K562 (cell line): Measurements from ENCODE around the gene GPR78. TPM values are rescaled to one million over a fixed set of nuclear protein-coding genes. Genes with fewer than 3 reads are reported as not detected.

Experiments used
- ATAC-seq: fragments of 200-7000 bp; cut with Tn5 transposase; 3 replicates; pipeline ENCODE4 v1.9.1; 2020; ENCODE audit warnings: moderate library complexity
- BruUV-seq: library from RNA; stranded (reverse); fragments of 400-500 nt; replicated peaks from 2 replicates; lab custom pipeline; 2021; lab: Mats Ljungman, UMichigan
- CTCF ChIA-PET: fragments of 300-600 bp; formaldehyde crosslinking; extraction: SDS; loops from one replicate; lab custom pipeline; 2021; ENCODE audit warnings: low intra/inter-chr PET ratio; lab: Yijun Ruan, JAX
- POLR2A ChIA-PET: fragments of 300-600, 350-650 bp; sonication (Branson Sonifier 250); formaldehyde crosslinking; extraction: SDS; loops from one replicate; lab custom pipeline; 2021; ENCODE audit warnings: antibody characterized with exemption, inconsistent platforms; lab: Yijun Ruan, JAX
- DNase-seq, 4 experiments: peaks; one replicate each; pipeline versions ENCODE4 v3.0.0 to v3.0.0-alpha.2; 2011 to 2018; ENCODE audit warnings: low spot score in 3 of 4, mixed read lengths in 3 of 4; ENCODE audit errors: extremely low read depth in 1 of 4
- FAIRE-seq: peaks from 2 replicates; lab custom pipeline; 2011; peaks lifted over from hg19 to GRCh38; lab: Jason Lieb, UNC
- H2AFZ ChIP-seq: 2 replicates; pipeline ENCODE4 v1.6.0; 2011; ENCODE audit warnings: low read depth, low read length, control low read depth, inconsistent platforms
- H3K27ac ChIP-seq: fragments of 200-600 bp; 3 replicates; pipeline ENCODE4 v1.8.0; 2011; ENCODE audit warnings: low read depth, mild to moderate bottlenecking, control low read depth, inconsistent platforms, low read length, moderate library complexity, mixed read lengths; ENCODE audit errors: extremely low read depth
- H3K27me3 ChIP-seq, 2 experiments: fragments of 300-600 bp in 1 of 2; 2 replicates in 1 of 2; 3 replicates in 1 of 2; pipeline versions ENCODE4 v1.6.0 to v1.8.0; 2011; ENCODE audit warnings: inconsistent platforms in 2 of 2, low read length in 2 of 2, mild to moderate bottlenecking in 1 of 2, mixed read lengths in 1 of 2, moderate library complexity in 1 of 2; ENCODE audit not compliant: control insufficient read depth in 2 of 2, insufficient read depth in 2 of 2
- H3K36me3 ChIP-seq: fragments of 300-600 bp; 3 replicates; pipeline ENCODE4 v1.8.0; 2011; ENCODE audit warnings: mild to moderate bottlenecking, low read length, inconsistent platforms; ENCODE audit not compliant: control insufficient read depth, insufficient read depth
- H3K4me1 ChIP-seq, 2 experiments: fragments of 200-600 bp in 1 of 2; replicated peaks in 1 of 2; 2 replicates in 1 of 2; 3 replicates in 1 of 2; pipeline versions ENCODE4 v1.5.1 to v1.8.0; 2011; ENCODE audit warnings: inconsistent platforms in 2 of 2, low read length in 2 of 2, mild to moderate bottlenecking in 1 of 2, mixed read lengths in 1 of 2, moderate library complexity in 1 of 2; ENCODE audit not compliant: control insufficient read depth in 2 of 2, insufficient read depth in 2 of 2
- H3K4me2 ChIP-seq: 2 replicates; pipeline ENCODE4 v1.6.1; 2011; ENCODE audit warnings: low read length, control low read depth, inconsistent platforms, mixed read lengths; ENCODE audit not compliant: insufficient read depth
- H3K4me3 ChIP-seq: fragments of 200-600 bp; sonication (generic), shearing (Covaris generic); 2 replicates; pipeline ENCODE4 v1.5.1; 2016; ENCODE audit warnings: control low read depth, inconsistent platforms
- H3K79me2 ChIP-seq: fragments of 200-600 bp; 3 replicates; pipeline ENCODE4 v1.8.0; 2011; ENCODE audit warnings: low read length, inconsistent platforms; ENCODE audit not compliant: control insufficient read depth, insufficient read depth
- H3K9ac ChIP-seq, 2 experiments: 2 replicates each; pipeline versions ENCODE4 v1.6.0 to v1.6.1; 2011; ENCODE audit warnings: low read depth in 2 of 2, low read length in 2 of 2, control low read depth in 1 of 2, inconsistent platforms in 1 of 2, mild to moderate bottlenecking in 1 of 2, mixed read lengths in 1 of 2; ENCODE audit not compliant: insufficient read depth in 1 of 2
- H3K9me1 ChIP-seq: one replicate; pipeline ENCODE4 v1.6.0; 2011; ENCODE audit warnings: inconsistent platforms, mild to moderate bottlenecking, low read length, moderate library complexity; ENCODE audit not compliant: control insufficient read depth, insufficient read depth
- H3K9me3 ChIP-seq: replicated peaks from 2 replicates; pipeline ENCODE4 v1.5.1; 2011; ENCODE audit warnings: low read depth, low read length, inconsistent platforms; ENCODE audit not compliant: control insufficient read depth, insufficient read depth
- H4K20me1 ChIP-seq: replicated peaks from 2 replicates; pipeline ENCODE4 v1.6.1; 2011; ENCODE audit warnings: low read length, inconsistent platforms, mixed read lengths; ENCODE audit not compliant: control insufficient read depth, insufficient read depth
- EHMT2 ChIP-seq: fragments of 450-650 bp; IDR thresholded peaks from 2 replicates; pipeline ENCODE4 v1.6.1; 2018; ENCODE audit warnings: antibody characterized with exemption
- ESRRB ChIP-seq: fragments of 250-450 bp; sonication (Bioruptor Pico); IDR thresholded peaks from 2 replicates; pipeline ENCODE4 v1.5.0; 2020; ENCODE audit warnings: mild to moderate bottlenecking, moderate library complexity, borderline replicate concordance
- HDAC6 ChIP-seq: IDR thresholded peaks from 2 replicates; pipeline ENCODE4 v1.6.1; 2012; ENCODE audit warnings: low read depth, mild to moderate bottlenecking, control low read depth, inconsistent platforms, low read length, moderate library complexity
- LARP7 ChIP-seq: fragments of 450-650 bp; IDR thresholded peaks from 2 replicates; pipeline ENCODE4 v1.6.1; 2016
- MEF2D ChIP-seq: conservative IDR thresholded peaks from 2 replicates; pipeline ENCODE4 v1.6.1; 2016; ENCODE audit warnings: low read depth, missing genetic modification characterization, missing compliant biosample characterization
- SMAD2 ChIP-seq: fragments of 150-350 bp; IDR thresholded peaks from 2 replicates; pipeline ENCODE4 v1.6.1; 2014; ENCODE audit warnings: low read depth, mild to moderate bottlenecking, low read length
- ZNF174 ChIP-seq: fragments of 250-450 bp; sonication (Bioruptor Pico); IDR thresholded peaks from 2 replicates; pipeline ENCODE4 v1.4.0; 2020; ENCODE audit warnings: mild to moderate bottlenecking
- WGBS: fragments of 100-300 bp; shearing (Covaris generic); methylation state at CpG from one replicate; pipeline ENCODE4 v1.1.6; 2016; ENCODE audit warnings: low coverage, mixed read lengths; ENCODE audit not compliant: insufficient coverage; ENCODE audit errors: missing lambda C conversion rate; 5-methylcytosine and 5-hydroxymethylcytosine counted together
- in situ Hi-C: fragments of 300-500 bp; cut with MboI; formaldehyde crosslinking; loops from 4 replicates; pipeline ENCODE4 v1.15.0; 2018; ENCODE audit warnings: inconsistent platforms, mixed read lengths
- intact Hi-C: fragments of 100-400 bp; cut with micrococcal nuclease; formaldehyde crosslinking; loops from 2 replicates; pipeline ENCODE4 v1.14.2; 2022
- polyA plus RNA-seq, 8 experiments: library from polyadenylated mRNA; depleted of rRNA in 4 of 8; stranded (reverse) in 5 of 8; unstranded in 3 of 8; fragments of >200 nt; fragmentation: Nextera tagmentation in 2 of 8; fragmentation: Illumina TruSeq in 1 of 8; extraction: Ambion mirVana in 2 of 8; extraction: Trizol in 1 of 8; gene quantifications; 2 replicates each; pipeline versions ENCODE4 v1.2.1 to v1.2.3, GENCODE V29; 2011 to 2014; ENCODE audit warnings: inconsistent platforms in 1 of 8, missing spikeins in 1 of 8
- total RNA-seq, 7 experiments: library from RNA; depleted of rRNA in 6 of 7; stranded (reverse); fragments of >200 nt in 6 of 7; fragmentation: Illumina TruSeq in 2 of 7; extraction: Trizol in 2 of 7; gene quantifications; 2 replicates each; pipeline versions ENCODE4 v1.2.1 to v1.2.3, GENCODE V29; 2011 to 2021; ENCODE audit warnings: low replicate concordance in 1 of 7
- TF ChIP-seq, protein P1 (sequence below): sonication (generic); formaldehyde crosslinking; IDR thresholded peaks from 2 replicates; pipeline ENCODE4 v1.8.0; 2022; ENCODE audit warnings: mild to moderate bottlenecking, missing genetic modification reagents
- TF ChIP-seq, protein P2 (sequence below), 2 experiments: fragments of 450-650 bp; IDR thresholded peaks; 2 replicates each; pipeline ENCODE4 v1.6.1; 2016; ENCODE audit warnings: mild to moderate bottlenecking in 2 of 2, borderline replicate concordance in 1 of 2, low read depth in 1 of 2, moderate library complexity in 1 of 2

The GPR78 gene
- total and polyA plus RNA-seq, 9 of the 15 experiments (the other 6 are each of a cell fraction or from before 2014, with no cell fraction given) = 0.04 to 0.13 (median 0.07) TPM; not detected in 4

- Histone ChIP-seq H3K79me2 (no peaks in the 10 kb centered on the region), H3K4me1 (peaks cover 2 to 31% of the 10 kb centered on the region in 2 experiments; a peak in 2 of 5 replicates), H3K9me3 (no peaks in the 10 kb centered on the region), H3K4me2 (no peak overlapping the region), H3K9ac (peak overlapping the region in 1 of 2 experiments; percentile 74; a peak in 1 of 4 replicates), H3K27me3 (no peaks in the 10 kb centered on the region; a peak in 1 of 5 replicates), H2AFZ (no peak overlapping the region), H4K20me1 (peaks cover 2% of the 10 kb centered on the region; the same call in 1 of the 2 replicates), H3K9me1 (no peaks in the 10 kb centered on the region), H3K36me3 (no peaks in the 10 kb centered on the region), H3K27ac (no peak overlapping the region), H3K4me3 (no peak overlapping the region)
- in situ Hi-C loops = loop anchor here (5.0 kb wide), 1 partner anchor 137 kb away; no protein-coding TSS in a partner anchor
- intact Hi-C loops = no loop called here
- BruUV-seq = no TSS peak
- ChIA-PET CTCF (interaction anchor here (1.3 kb wide), 1 partner anchor 130 kb away, joined by 5 read pairs; no protein-coding TSS in a partner anchor), POLR2A (interaction anchor here (0.5 kb wide), 1 partner anchor 346 kb away, joined by 5 read pairs; no protein-coding TSS in a partner anchor)
- 33% methylated on average over 8 of the region's 8 CpGs for WGBS
- FAIRE-seq (no peak), DNase-seq (no peak), ATAC-seq (no peak)
- TF ChIP-seq, protein P1, sequence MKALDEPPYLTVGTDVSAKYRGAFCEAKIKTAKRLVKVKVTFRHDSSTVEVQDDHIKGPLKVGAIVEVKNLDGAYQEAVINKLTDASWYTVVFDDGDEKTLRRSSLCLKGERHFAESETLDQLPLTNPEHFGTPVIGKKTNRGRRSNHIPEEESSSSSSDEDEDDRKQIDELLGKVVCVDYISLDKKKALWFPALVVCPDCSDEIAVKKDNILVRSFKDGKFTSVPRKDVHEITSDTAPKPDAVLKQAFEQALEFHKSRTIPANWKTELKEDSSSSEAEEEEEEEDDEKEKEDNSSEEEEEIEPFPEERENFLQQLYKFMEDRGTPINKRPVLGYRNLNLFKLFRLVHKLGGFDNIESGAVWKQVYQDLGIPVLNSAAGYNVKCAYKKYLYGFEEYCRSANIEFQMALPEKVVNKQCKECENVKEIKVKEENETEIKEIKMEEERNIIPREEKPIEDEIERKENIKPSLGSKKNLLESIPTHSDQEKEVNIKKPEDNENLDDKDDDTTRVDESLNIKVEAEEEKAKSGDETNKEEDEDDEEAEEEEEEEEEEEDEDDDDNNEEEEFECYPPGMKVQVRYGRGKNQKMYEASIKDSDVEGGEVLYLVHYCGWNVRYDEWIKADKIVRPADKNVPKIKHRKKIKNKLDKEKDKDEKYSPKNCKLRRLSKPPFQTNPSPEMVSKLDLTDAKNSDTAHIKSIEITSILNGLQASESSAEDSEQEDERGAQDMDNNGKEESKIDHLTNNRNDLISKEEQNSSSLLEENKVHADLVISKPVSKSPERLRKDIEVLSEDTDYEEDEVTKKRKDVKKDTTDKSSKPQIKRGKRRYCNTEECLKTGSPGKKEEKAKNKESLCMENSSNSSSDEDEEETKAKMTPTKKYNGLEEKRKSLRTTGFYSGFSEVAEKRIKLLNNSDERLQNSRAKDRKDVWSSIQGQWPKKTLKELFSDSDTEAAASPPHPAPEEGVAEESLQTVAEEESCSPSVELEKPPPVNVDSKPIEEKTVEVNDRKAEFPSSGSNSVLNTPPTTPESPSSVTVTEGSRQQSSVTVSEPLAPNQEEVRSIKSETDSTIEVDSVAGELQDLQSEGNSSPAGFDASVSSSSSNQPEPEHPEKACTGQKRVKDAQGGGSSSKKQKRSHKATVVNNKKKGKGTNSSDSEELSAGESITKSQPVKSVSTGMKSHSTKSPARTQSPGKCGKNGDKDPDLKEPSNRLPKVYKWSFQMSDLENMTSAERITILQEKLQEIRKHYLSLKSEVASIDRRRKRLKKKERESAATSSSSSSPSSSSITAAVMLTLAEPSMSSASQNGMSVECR (CRISPR knock-in tag) = no peak
- TF ChIP-seq ESRRB (CRISPR knock-in tag) (no peak), LARP7 (no peak), ZNF174 (CRISPR knock-in tag) (no peak), MEF2D (no peak), EHMT2 (no peak), HDAC6 (no peak), SMAD2 (no peak)
- TF ChIP-seq, protein P2, sequence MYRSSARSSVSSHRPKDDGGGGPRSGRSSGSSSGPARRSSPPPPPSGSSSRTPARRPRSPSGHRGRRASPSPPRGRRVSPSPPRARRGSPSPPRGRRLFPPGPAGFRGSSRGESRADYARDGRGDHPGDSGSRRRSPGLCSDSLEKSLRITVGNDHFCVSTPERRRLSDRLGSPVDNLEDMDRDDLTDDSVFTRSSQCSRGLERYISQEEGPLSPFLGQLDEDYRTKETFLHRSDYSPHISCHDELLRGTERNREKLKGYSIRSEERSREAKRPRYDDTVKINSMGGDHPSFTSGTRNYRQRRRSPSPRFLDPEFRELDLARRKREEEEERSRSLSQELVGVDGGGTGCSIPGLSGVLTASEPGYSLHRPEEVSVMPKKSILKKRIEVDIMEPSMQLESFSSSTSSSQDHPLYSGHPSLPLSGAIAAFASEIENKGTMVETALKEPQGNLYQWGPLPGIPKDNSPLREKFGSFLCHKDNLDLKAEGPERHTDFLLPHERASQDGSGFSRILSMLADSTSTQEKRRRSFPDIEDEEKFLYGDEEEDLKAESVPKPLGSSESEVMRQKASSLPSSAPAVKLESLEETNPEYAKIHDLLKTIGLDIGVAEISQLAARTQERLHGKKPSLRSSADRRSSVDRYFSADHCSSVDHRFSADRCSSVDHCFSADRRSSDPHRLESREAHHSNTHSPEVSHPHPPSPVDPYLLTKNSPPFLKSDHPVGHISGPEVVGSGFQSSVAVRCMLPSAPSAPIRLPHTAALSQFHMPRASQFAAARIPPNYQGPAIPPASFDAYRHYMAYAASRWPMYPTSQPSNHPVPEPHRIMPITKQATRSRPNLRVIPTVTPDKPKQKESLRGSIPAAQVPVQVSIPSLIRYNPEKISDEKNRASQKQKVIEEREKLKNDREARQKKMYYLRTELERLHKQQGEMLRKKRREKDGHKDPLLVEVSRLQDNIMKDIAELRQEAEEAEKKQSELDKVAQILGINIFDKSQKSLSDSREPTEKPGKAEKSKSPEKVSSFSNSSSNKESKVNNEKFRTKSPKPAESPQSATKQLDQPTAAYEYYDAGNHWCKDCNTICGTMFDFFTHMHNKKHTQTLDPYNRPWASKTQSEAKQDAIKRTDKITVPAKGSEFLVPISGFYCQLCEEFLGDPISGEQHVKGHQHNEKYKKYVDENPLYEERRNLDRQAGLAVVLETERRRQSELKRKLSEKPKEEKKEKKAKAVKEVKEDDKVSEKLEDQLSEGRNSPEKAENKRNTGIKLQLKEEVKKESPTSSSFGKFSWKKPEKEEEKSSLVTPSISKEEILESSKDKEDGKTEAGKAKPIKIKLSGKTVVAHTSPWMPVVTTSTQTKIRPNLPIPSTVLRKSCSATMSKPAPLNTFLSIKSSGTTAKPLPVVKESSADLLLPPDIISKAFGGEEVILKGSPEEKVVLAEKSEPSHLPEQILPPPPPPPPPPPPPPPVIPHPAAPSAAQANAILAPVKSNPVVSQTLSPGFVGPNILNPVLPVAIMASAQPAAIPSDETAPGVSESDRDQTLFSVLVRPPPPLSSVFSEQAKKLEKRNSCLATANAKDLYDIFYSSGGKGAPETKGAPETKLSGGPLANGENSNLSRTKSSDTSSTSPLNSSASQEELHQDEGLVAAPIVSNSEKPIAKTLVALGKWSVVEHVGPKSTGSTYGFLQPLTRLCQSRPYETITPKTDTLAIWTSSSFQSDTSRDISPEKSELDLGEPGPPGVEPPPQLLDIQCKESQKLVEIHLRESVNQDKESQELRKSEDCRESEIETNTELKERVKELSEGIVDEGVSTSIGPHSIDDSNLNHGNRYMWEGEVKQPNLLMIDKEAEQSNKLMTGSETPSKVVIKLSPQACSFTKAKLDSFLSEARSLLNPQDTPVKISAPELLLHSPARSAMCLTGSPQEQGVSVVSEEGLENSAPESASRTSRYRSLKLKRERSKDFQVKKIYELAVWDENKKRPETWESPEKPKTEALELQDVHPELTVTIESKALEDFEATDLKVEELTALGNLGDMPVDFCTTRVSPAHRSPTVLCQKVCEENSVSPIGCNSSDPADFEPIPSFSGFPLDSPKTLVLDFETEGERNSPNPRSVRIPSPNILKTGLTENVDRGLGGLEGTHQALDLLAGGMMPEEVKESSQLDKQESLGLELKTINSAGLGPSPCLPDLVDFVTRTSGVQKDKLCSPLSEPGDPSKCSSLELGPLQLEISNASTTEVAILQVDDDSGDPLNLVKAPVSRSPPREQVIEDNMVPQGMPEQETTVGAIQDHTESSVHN (IDR thresholded peaks at IDR 0.05; ENCODE audit: borderline replicate concordance in 1 of 2, low read depth in 1 of 2) = no peak
These were observed 18.9 kb downstream of the GPR78 start for GRCh38 chr4:8599091-8599460.
